Skin of body (tissue), 2 donors: ENCODE measurements around the gene NENF. TPM values are rescaled to one million over a fixed set of nuclear protein-coding genes. Genes with fewer than 3 reads are reported as not detected.

Experiments used
- DNase-seq: peaks from one replicate; lab custom pipeline; 2025; lab: John Stamatoyannopoulos, UW
- total RNA-seq: library from RNA; depleted of rRNA; stranded (reverse); fragments of >200 nt; gene quantifications from one replicate; pipeline ENCODE4 v1.2.3, GENCODE V29; 2014

The NENF gene
- total RNA-seq, 1 donor from 2014 or later, result 36.4 TPM

GRCh38 chr1:212430955-212431394 lies 1.7 kb upstream of the NENF start:
- peak; percentile 17 for DNase-seq

- no peak for DNase-seq
These were observed 1.1 kb upstream of the NENF start for GRCh38 chr1:212431644-212432043.

- DNase-seq, result no peak
These were observed 454 bp upstream of the NENF start for GRCh38 chr1:212432272-212432660.

GRCh38 chr1:212433577-212434462 lies 1.1 kb downstream of the NENF start:
- DNase-seq, result no peak

- DNase-seq, result no peak
These were observed 2.3 kb downstream of the NENF start for GRCh38 chr1:212434992-212435391.

- no peak for DNase-seq
These were observed 4.6 kb downstream of the NENF start for GRCh38 chr1:212437179-212437798.

GRCh38 chr1:212438831-212439237 lies 6.1 kb downstream of the NENF start:
- DNase-seq, result no peak

GRCh38 chr1:212440419-212440818 lies 7.7 kb downstream of the NENF start:
- no peak for DNase-seq

- DNase-seq, result no peak
These were observed 9.7 kb downstream of the NENF start for GRCh38 chr1:212442408-212442807.

- no peak for DNase-seq
These were observed 13.6 kb downstream of the NENF start for GRCh38 chr1:212446333-212446732.

GRCh38 chr1:212447478-212447877 lies 14.8 kb downstream of the NENF start:
- no peak for DNase-seq

GRCh38 chr1:212450331-212450881 lies 17.7 kb downstream of the NENF start:
- no peak for DNase-seq

GRCh38 chr1:212451416-212452322 lies 18.9 kb downstream of the NENF start:
- DNase-seq, result no peak

GRCh38 chr1:212452323-212453155 lies 19.8 kb downstream of the NENF start:
- peak; percentile 42 for DNase-seq

- DNase-seq, result no peak
These were observed 20.6 kb downstream of the NENF start for GRCh38 chr1:212453156-212453857.

- DNase-seq, result no peak
These were observed 22.0 kb downstream of the NENF start for GRCh38 chr1:212454741-212455140.

GRCh38 chr1:212455401-212455800 lies 22.7 kb downstream of the NENF start:
- DNase-seq, result no peak

- DNase-seq, result peak; percentile 78
These were observed 23.2 kb downstream of the NENF start for GRCh38 chr1:212455803-212456528.

- no peak for DNase-seq
These were observed 25.1 kb downstream of the NENF start for GRCh38 chr1:212457740-212458338.
